Activated CD4-positive, CD25-positive, alpha-beta regulatory T cell (primary cell): ENCODE results near the gene ACSM4.

Source experiments
- DNase-seq, 4 experiments: peaks; one replicate each; lab custom pipeline; 2025; lab: John Stamatoyannopoulos, UW

The ACSM4 gene

DNA sequence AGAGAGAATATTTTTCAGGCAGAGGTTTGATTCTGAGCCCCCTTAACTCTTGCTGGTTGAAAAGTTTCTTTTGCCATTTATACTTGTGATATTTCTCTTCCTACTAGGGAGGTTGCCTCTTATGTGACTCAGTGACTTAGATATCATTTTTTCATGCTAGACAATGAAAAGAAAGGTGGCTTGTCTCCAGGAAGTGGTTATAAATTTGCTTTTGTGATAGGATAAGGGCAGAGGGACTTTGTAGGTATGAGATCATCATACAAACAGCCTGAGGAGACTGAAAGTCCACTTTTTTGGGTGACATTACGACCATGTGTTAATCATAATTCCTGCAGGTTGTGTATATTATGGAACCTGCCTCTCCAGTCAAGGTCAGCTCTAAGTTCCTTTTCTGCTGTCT is 35.8 kb downstream of the ACSM4 start:
- DNase-seq, result no peak

- DNase-seq, result no peak
Observed at GRCh38 chr12:7344833-7345606, 41.1 kb downstream of the ACSM4 start.

GRCh38 chr12:7346551-7347225 is 42.8 kb downstream of the ACSM4 start:
- no peak for DNase-seq

DNA sequence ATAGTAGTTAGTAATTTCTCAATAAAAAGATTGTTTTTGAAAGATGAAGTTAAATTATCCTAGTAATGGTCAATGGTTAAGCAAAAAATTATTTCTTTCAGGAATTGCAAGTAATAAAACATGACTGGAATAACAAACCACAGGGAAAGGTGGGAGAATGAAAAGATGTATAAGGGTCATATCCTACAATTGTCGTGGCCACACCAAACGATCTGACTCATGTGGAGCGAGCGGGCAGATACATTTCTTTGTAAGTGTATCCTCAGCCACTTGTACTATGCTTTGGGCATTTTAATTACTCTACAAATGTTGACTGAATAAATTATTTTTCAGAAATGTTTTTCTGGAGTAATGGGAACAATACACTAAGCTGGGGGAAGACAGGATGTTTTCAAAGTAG is 45.5 kb downstream of the ACSM4 start:
- no peak for DNase-seq

GRCh38 chr12:7351177-7351576 is 47.3 kb downstream of the ACSM4 start:
- no peak for DNase-seq

DNA sequence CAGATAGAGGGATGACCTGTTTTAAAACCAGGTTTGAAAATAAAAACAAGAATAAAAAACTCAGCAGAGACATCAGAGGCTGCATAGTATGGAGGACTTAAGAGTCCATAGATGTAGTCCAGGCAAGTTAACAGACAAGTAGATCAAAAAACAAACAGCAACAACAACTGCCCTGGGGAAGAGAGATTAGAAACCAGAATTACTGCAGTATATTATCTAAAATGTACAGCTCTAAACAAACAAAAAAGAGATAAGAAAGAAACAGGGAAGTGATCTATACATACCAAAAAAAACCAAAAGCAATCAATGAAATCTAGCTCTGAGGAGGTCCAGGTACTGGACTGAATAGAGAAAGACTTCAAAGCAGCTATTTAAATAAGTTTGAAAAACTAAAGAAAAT is 48.8 kb downstream of the ACSM4 start:
- DNase-seq, result no peak

GRCh38 chr12:7354529-7354928 is 50.7 kb downstream of the ACSM4 start:
- DNase-seq, result no peak

GRCh38 chr12:7361265-7361664 is 57.4 kb downstream of the ACSM4 start:
- no peak for DNase-seq

DNA sequence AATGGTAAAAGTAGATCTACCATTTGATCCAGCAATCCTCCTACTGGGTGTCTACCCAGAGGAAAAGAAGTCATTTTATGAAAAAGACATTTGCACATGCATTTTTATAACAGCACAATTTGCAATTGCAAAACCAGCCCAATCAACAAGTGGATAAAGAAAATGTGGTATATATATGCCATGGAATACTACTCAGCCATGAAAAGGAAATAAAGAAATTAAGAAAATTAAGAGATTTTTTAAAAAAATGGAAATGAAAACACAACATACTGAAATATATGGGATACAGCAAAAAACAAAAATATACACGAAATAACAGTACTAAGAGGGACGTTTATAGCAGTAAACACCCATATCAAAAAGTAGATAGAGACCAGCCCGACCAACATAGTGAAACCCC is 58.9 kb downstream of the ACSM4 start:
- no peak for DNase-seq

- DNase-seq, result no peak
Observed at GRCh38 chr12:7369274-7369729, 65.4 kb downstream of the ACSM4 start.

DNA sequence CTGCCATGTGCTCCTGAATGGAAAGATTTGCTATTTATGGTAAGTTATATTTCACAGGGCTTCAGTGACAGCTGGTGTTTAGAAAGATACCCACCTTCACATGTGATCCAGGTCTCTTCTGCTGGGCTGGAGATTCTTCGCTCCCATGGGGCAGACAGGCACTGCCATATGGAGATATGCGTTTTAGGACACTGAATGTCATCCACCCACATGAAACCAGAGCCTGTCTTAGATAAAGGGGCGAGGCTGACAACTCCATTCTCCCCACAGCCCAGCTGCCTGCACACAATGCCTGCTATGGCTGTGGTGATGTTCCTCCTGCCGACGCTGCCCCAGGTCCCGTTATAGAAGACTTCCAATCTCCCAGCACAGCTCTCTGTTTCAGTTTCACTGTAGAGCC is 69.4 kb downstream of the ACSM4 start:
- no peak for DNase-seq

DNA sequence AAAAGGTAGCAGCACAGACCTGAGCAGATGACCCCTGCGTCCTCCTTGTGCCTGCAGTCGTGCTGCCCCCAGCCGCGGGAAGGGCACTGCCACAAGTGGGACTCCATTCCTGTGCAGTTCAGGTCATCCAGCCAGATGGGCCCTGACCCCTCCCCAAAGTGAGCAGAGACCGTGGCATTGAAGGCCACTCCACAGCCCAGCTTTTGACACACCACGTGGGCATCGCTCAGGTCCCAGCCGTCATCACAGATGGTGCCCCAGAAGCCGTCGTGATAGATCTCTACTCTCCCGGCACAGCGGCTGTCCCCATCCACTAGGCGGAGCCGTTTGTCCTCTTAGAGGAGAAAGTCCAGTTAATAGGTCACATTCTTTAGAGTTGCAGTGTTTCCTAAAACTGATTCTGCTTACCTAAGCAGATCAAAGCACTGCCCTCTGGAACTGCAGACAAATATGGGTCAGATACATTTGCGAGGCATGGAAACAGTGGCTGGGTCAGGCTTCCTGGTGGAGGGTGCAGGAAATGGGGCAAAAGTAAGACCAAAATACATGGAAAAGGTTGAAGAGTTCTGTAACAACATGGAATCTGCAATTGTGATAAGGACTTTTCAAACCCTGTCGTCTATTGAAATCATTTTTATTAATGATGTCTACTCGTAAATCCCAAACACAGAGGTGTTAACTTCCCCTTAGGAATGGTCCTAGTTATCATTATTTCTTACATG is 70.7 kb downstream of the ACSM4 start:
- no peak for DNase-seq

GRCh38 chr12:7375145-7375543 is 71.3 kb downstream of the ACSM4 start:
- no peak for DNase-seq

DNA sequence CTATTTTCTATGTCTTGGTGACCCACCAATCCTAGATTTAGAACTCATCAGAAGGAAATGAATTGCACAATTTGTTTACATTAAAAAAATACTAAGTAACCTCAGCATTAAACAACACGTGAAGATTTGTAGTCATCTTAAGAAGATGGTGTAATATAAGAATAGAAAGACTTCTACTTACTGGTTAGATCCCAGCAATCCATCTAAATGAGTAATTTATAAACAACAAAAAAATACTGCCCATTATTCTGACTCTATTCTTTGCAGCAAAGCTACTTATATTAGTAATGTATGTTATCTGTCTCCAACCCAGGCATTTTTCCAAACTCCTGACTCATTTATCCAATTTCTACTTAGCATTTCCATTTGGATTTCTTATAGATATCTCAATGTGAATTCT is 72.3 kb downstream of the ACSM4 start:
- DNase-seq, result no peak
